Measurements from ENCODE around the gene NTPCR. TPM values are rescaled to one million over a fixed set of nuclear protein-coding genes. Genes with fewer than 3 reads are reported as not detected.

Gene NTPCR
- total RNA-seq, 4 donors from 2014 or later, result 18.5 to 32.9 (median 25.1) TPM

GRCh38 chr1:232938926-232939325 is 11.5 kb upstream of the NTPCR start:
- no peak for TF ChIP-seq CTCF (IDR thresholded peaks at IDR 0.05)
- ATAC-seq (ENCODE audit: low FRiP score), result no peak
- no peak for DNase-seq (ENCODE audit: low spot score)

GRCh38 chr1:232939748-232940147 is 10.7 kb upstream of the NTPCR start:
- DNase-seq (ENCODE audit: low spot score) (no peak), ATAC-seq (ENCODE audit: low FRiP score) (no peak)
- TF ChIP-seq CTCF (IDR thresholded peaks at IDR 0.05), result no peak

GRCh38 chr1:232940262-232940661 is 10.1 kb upstream of the NTPCR start:
- DNase-seq (ENCODE audit: low spot score) (no peak), ATAC-seq (ENCODE audit: low FRiP score) (no peak)
- no peak for TF ChIP-seq CTCF (IDR thresholded peaks at IDR 0.05)

- DNase-seq (ENCODE audit: low spot score) (no peak), ATAC-seq (ENCODE audit: low FRiP score) (no peak)
- no peak for TF ChIP-seq CTCF (IDR thresholded peaks at IDR 0.05)
Measured at GRCh38 chr1:232942413-232943294, 7.8 kb upstream of the NTPCR start.

- ATAC-seq (ENCODE audit: low FRiP score), result no peak
- TF ChIP-seq CTCF (IDR thresholded peaks at IDR 0.05), result no peak
- no peak for DNase-seq (ENCODE audit: low spot score)
Measured at GRCh38 chr1:232943679-232944252, 6.6 kb upstream of the NTPCR start.

- ATAC-seq (ENCODE audit: low FRiP score) (no peak), DNase-seq (ENCODE audit: low spot score) (no peak)
- TF ChIP-seq CTCF (IDR thresholded peaks at IDR 0.05), result no peak
Measured at GRCh38 chr1:232944347-232944746, 6.1 kb upstream of the NTPCR start.
